ENCODE results near the gene LY6G6D. TPM values are rescaled to one million over a fixed set of nuclear protein-coding genes. Genes with fewer than 3 reads are reported as not detected.

LY6G6D gene
- total and polyA plus RNA-seq, 2 of the 13 experiments (the other 11 are each of a cell fraction or from before 2014, with no cell fraction given), result not detected

DNA sequence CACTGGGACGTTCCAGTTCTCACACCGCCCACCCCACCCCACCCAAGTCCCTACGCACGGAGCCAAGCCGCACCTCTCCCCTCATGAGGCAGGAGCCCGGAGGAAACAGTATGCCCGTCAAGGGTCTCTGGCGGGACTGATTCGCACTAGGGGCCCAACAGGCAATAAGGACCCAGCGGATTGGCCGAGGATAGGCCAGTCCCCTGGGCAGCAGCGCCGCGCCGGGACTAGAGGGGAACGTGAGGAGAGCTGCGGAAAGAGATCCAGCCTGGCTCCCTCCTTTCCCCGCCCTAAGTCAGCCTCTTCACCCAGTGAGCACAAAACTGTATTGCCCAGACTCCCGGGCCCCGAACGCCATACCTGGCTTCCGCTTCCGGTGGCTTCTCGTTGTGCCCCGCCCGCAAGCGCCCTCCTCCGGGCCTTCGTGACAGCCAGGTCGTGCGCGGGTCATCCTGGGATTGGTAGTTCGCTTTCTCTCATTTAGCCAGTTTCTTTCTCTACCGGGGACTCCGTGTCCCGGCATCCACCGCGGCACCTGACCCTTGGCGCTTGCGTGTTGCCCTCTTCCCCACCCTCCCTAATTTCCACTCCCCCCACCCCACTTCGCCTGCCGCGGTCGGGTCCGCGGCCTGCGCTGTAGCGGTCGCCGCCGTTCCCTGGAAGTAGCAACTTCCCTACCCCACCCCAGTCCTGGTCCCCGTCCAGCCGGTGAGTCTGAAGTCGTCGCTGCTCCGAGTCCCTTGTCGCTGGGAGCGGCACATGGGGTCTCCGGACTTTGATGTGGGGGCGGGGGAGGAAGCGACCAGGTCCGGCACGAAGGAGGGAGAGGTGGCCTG is 49.4 kb upstream of the LY6G6D start, which contains the start of gene CSNK2B (continued):
- TF ChIP-seq, protein P1, sequence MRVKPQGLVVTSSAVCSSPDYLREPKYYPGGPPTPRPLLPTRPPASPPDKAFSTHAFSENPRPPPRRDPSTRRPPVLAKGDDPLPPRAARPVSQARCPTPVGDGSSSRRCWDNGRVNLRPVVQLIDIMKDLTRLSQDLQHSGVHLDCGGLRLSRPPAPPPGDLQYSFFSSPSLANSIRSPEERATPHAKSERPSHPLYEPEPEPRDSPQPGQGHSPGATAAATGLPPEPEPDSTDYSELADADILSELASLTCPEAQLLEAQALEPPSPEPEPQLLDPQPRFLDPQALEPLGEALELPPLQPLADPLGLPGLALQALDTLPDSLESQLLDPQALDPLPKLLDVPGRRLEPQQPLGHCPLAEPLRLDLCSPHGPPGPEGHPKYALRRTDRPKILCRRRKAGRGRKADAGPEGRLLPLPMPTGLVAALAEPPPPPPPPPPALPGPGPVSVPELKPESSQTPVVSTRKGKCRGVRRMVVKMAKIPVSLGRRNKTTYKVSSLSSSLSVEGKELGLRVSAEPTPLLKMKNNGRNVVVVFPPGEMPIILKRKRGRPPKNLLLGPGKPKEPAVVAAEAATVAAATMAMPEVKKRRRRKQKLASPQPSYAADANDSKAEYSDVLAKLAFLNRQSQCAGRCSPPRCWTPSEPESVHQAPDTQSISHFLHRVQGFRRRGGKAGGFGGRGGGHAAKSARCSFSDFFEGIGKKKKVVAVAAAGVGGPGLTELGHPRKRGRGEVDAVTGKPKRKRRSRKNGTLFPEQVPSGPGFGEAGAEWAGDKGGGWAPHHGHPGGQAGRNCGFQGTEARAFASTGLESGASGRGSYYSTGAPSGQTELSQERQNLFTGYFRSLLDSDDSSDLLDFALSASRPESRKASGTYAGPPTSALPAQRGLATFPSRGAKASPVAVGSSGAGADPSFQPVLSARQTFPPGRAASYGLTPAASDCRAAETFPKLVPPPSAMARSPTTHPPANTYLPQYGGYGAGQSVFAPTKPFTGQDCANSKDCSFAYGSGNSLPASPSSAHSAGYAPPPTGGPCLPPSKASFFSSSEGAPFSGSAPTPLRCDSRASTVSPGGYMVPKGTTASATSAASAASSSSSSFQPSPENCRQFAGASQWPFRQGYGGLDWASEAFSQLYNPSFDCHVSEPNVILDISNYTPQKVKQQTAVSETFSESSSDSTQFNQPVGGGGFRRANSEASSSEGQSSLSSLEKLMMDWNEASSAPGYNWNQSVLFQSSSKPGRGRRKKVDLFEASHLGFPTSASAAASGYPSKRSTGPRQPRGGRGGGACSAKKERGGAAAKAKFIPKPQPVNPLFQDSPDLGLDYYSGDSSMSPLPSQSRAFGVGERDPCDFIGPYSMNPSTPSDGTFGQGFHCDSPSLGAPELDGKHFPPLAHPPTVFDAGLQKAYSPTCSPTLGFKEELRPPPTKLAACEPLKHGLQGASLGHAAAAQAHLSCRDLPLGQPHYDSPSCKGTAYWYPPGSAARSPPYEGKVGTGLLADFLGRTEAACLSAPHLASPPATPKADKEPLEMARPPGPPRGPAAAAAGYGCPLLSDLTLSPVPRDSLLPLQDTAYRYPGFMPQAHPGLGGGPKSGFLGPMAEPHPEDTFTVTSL (CRISPR knock-in tag; IDR thresholded peaks at IDR 0.05; ENCODE audit: borderline replicate concordance), result 0 out of 2 replicates have a peak, but pooled peaks have one; percentile 14
- TF ChIP-seq ZNF354B (CRISPR knock-in tag; IDR thresholded peaks at IDR 0.05) (no peak; the same call in 1 of the 2 replicates), BCL6 (CRISPR knock-in tag; IDR thresholded peaks at IDR 0.05) (peak; percentile 38), ZBTB7B (CRISPR knock-in tag; IDR thresholded peaks at IDR 0.05) (no peak), ZMYM3 (CRISPR knock-in tag; IDR thresholded peaks at IDR 0.05) (no peak), SP2 (CRISPR knock-in tag; IDR thresholded peaks at IDR 0.05) (peak; percentile 62), AHR (CRISPR knock-in tag; IDR thresholded peaks at IDR 0.05) (0 out of 2 replicates have a peak, but pooled peaks have one; percentile 50), REXO4 (CRISPR knock-in tag; IDR thresholded peaks at IDR 0.05; ENCODE audit: borderline replicate concordance) (no peak), ZNF678 (CRISPR knock-in tag; IDR thresholded peaks at IDR 0.05) (no peak; the same call in 1 of the 2 replicates), ZNF569 (CRISPR knock-in tag; IDR thresholded peaks at IDR 0.05; ENCODE audit: borderline replicate concordance) (no peak), ZNF44 (CRISPR knock-in tag; IDR thresholded peaks at IDR 0.05) (no peak), NONO (IDR thresholded peaks at IDR 0.05) (no peak), NONO (CRISPR knock-in tag; conservative IDR thresholded peaks at IDR 0.05) (no peak), HNF4A (CRISPR knock-in tag; IDR thresholded peaks at IDR 0.05) (no peak), DR1 (CRISPR knock-in tag; IDR thresholded peaks at IDR 0.05) (peak; percentile 41; the same call in 1 of the 2 replicates)
- TF ChIP-seq, protein P2, sequence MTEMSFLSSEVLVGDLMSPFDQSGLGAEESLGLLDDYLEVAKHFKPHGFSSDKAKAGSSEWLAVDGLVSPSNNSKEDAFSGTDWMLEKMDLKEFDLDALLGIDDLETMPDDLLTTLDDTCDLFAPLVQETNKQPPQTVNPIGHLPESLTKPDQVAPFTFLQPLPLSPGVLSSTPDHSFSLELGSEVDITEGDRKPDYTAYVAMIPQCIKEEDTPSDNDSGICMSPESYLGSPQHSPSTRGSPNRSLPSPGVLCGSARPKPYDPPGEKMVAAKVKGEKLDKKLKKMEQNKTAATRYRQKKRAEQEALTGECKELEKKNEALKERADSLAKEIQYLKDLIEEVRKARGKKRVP (CRISPR knock-in tag; IDR thresholded peaks at IDR 0.05), result 0 out of 4 replicates have a peak, but pooled peaks of 1 of the 2 experiments have one; percentile 61
- TF ChIP-seq, protein P3, sequence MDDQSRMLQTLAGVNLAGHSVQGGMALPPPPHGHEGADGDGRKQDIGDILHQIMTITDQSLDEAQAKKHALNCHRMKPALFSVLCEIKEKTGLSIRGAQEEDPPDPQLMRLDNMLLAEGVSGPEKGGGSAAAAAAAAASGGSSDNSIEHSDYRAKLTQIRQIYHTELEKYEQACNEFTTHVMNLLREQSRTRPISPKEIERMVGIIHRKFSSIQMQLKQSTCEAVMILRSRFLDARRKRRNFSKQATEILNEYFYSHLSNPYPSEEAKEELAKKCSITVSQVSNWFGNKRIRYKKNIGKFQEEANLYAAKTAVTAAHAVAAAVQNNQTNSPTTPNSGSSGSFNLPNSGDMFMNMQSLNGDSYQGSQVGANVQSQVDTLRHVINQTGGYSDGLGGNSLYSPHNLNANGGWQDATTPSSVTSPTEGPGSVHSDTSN (CRISPR knock-in tag; IDR thresholded peaks at IDR 0.05; ENCODE audit: borderline replicate concordance), result peak; percentile 80; the same call in 1 of the 2 replicates

Measured in HepG2 (cell line).